ENCODE measurements around the gene ZKSCAN8.

ZKSCAN8 gene

GRCh38 chr6:28140616-28141015 lies 1.1 kb upstream of the ZKSCAN8 start:
- no peak for DNase-seq

- no peak for DNase-seq
Measured at GRCh38 chr6:28142446-28142845, 763 bp downstream of the ZKSCAN8 start.

- no peak for DNase-seq
Measured at GRCh38 chr6:28145231-28145630, 3.5 kb downstream of the ZKSCAN8 start.

- DNase-seq = no peak
Measured at GRCh38 chr6:28152531-28152930, 10.8 kb downstream of the ZKSCAN8 start.

GRCh38 chr6:28153546-28153945 lies 11.9 kb downstream of the ZKSCAN8 start:
- DNase-seq = no peak

- no peak for DNase-seq
Measured at GRCh38 chr6:28154357-28154756, 12.7 kb downstream of the ZKSCAN8 start.

- no peak for DNase-seq
Measured at GRCh38 chr6:28158318-28158717, 16.6 kb downstream of the ZKSCAN8 start.

- DNase-seq = no peak
Measured at GRCh38 chr6:28159029-28159607, 17.4 kb downstream of the ZKSCAN8 start.

- no peak for DNase-seq
Measured at GRCh38 chr6:28160233-28160632, 18.6 kb downstream of the ZKSCAN8 start.

- peak; percentile 6 for DNase-seq
Measured at GRCh38 chr6:28161410-28162079, 19.9 kb downstream of the ZKSCAN8 start.

- DNase-seq = no peak
Measured at GRCh38 chr6:28165563-28165962, 23.9 kb downstream of the ZKSCAN8 start.

- no peak for DNase-seq
Measured at GRCh38 chr6:28167068-28167467, 25.4 kb downstream of the ZKSCAN8 start.

- no peak for DNase-seq
Measured at GRCh38 chr6:28167926-28168325, 26.2 kb downstream of the ZKSCAN8 start.

GRCh38 chr6:28171271-28171670 lies 29.6 kb downstream of the ZKSCAN8 start:
- no peak for DNase-seq

- no peak for DNase-seq
Measured at GRCh38 chr6:28172006-28172405, 30.3 kb downstream of the ZKSCAN8 start.

GRCh38 chr6:28176373-28176772 lies 34.7 kb downstream of the ZKSCAN8 start:
- no peak for DNase-seq

- DNase-seq = no peak
Measured at GRCh38 chr6:28182255-28182654, 40.6 kb downstream of the ZKSCAN8 start.

- DNase-seq = no peak
Measured at GRCh38 chr6:28188111-28188979, 46.7 kb downstream of the ZKSCAN8 start.

- no peak for DNase-seq
Measured at GRCh38 chr6:28200020-28200419, 58.3 kb downstream of the ZKSCAN8 start.

- no peak for DNase-seq
Measured at GRCh38 chr6:28203201-28203600, 61.5 kb downstream of the ZKSCAN8 start.

- DNase-seq = no peak
Measured at GRCh38 chr6:28205879-28206278, 64.2 kb downstream of the ZKSCAN8 start.

GRCh38 chr6:28206527-28206926 lies 64.8 kb downstream of the ZKSCAN8 start:
- DNase-seq = no peak

GRCh38 chr6:28206928-28207509 lies 65.3 kb downstream of the ZKSCAN8 start:
- DNase-seq = no peak
